Esophagus (tissue), 2 donors: ENCODE measurements around the gene DSC3. TPM values are rescaled to one million over a fixed set of nuclear protein-coding genes. Genes with fewer than 3 reads are reported as not detected.

ENCODE experiments used
- H3K27ac ChIP-seq, 2 donors: one replicate each; pipeline ENCODE4 v1.5.1; 2013; ENCODE audit warnings: low read depth in 2 of 2, mild to moderate bottlenecking in 2 of 2, inconsistent platforms in 1 of 2, low read length in 1 of 2, moderate library complexity in 1 of 2
- H3K27me3 ChIP-seq, 2 donors: one replicate each; pipeline ENCODE4 v1.6.1; 2013; ENCODE audit warnings: low read length in 2 of 2, control low read depth in 1 of 2, mild to moderate bottlenecking in 1 of 2; ENCODE audit not compliant: insufficient read depth in 2 of 2, control insufficient read depth in 1 of 2
- H3K36me3 ChIP-seq, 2 donors: one replicate each; pipeline ENCODE4 v1.6.1; 2013; ENCODE audit warnings: low read length in 1 of 2; ENCODE audit not compliant: control insufficient read depth in 2 of 2, insufficient read depth in 2 of 2
- H3K4me1 ChIP-seq, 2 donors: one replicate each; pipeline ENCODE4 v1.6.1; 2013; ENCODE audit warnings: low read length in 1 of 2; ENCODE audit not compliant: control insufficient read depth in 2 of 2, insufficient read depth in 2 of 2
- H3K4me3 ChIP-seq, 2 donors: one replicate each; pipeline ENCODE4 v1.5.1; 2013; ENCODE audit warnings: low read length in 2 of 2, mild to moderate bottlenecking in 2 of 2, low read depth in 1 of 2, moderate library complexity in 1 of 2
- H3K9me3 ChIP-seq, 2 donors: one replicate each; pipeline ENCODE4 v1.6.1; 2013; ENCODE audit warnings: mild to moderate bottlenecking in 2 of 2, low read depth in 1 of 2, low read length in 1 of 2, moderate library complexity in 1 of 2; ENCODE audit not compliant: control insufficient read depth in 2 of 2, insufficient read depth in 1 of 2
- WGBS, 2 donors: extraction: QIAGEN DNeasy Blood & Tissue Kit; methylation state at CpG; one replicate each; pipeline ENCODE4 v1.1.7; 2013; 5-methylcytosine and 5-hydroxymethylcytosine counted together
- polyA plus RNA-seq, 2 donors: library from polyadenylated mRNA; stranded (reverse); fragments of 200-250 nt; gene quantifications; one replicate each; pipeline ENCODE4 v1.2.3, GENCODE V29; 2013
- donor health status: healthy with polysubstance abuse.
- donor health status: Bipolar disorder and iron deficiency.

Gene DSC3
- polyA plus RNA-seq, 2 donors, result 41.7 to 70.9 TPM

GRCh38 chr18:30967701-30968100, 74.8 kb downstream of the DSC3 start:
- WGBS, 2 donors, result 72 to 74% methylated on average over 4 of the region's 4 CpGs
- Histone ChIP-seq H3K4me1 (no peaks in the 10 kb centered on the region), H3K9me3 (no peaks in the 10 kb centered on the region), H3K4me3 (no peak overlapping the region), H3K36me3 (no peaks in the 10 kb centered on the region), H3K27me3 (no peaks in the 10 kb centered on the region), H3K27ac (no peak overlapping the region)

- WGBS, 2 donors, result 82 to 93% methylated on average over 4 of the region's 4 CpGs
- Histone ChIP-seq H3K36me3 (no peaks in the 10 kb centered on the region), H3K27ac (no peak overlapping the region)
Observed at GRCh38 chr18:30965237-30965636, 77.3 kb downstream of the DSC3 start.

GRCh38 chr18:30960661-30961060, 81.9 kb downstream of the DSC3 start:
- Histone ChIP-seq H3K27me3 (no peaks in the 10 kb centered on the region), H3K9me3 (no peaks in the 10 kb centered on the region), H3K27ac (no peak overlapping the region), H3K4me1 (no peaks in the 10 kb centered on the region), H3K36me3 (no peaks in the 10 kb centered on the region), H3K4me3 (no peak overlapping the region)
- WGBS, 2 donors, result 87 to 92% methylated on average over 6 of the region's 6 CpGs

More at GRCh38 chr18:30965237-30965636, 77.3 kb downstream of the DSC3 start:
- Histone ChIP-seq H3K4me1 (no peaks in the 10 kb centered on the region), H3K9me3 (no peaks in the 10 kb centered on the region), H3K4me3 (no peak overlapping the region), H3K27me3 (no peaks in the 10 kb centered on the region)

GRCh38 chr18:30957066-30957465, 85.5 kb downstream of the DSC3 start:
- no peaks in the 10 kb centered on the region for H3K4me1 ChIP-seq
- H3K27ac ChIP-seq, result no peak overlapping the region
- no peaks in the 10 kb centered on the region for H3K9me3 ChIP-seq
- H3K4me3 ChIP-seq, result no peak overlapping the region
- no peaks in the 10 kb centered on the region for H3K36me3 ChIP-seq
- 74 to 79% methylated on average over 2 of the region's 2 CpGs for WGBS, 2 donors
- no peaks in the 10 kb centered on the region for H3K27me3 ChIP-seq

GRCh38 chr18:30954262-30954661, 88.3 kb downstream of the DSC3 start:
- H3K36me3 ChIP-seq, result no peaks in the 10 kb centered on the region
- H3K27ac ChIP-seq, result no peak overlapping the region
- no peak overlapping the region for H3K4me3 ChIP-seq
- H3K4me1 ChIP-seq, result no peaks in the 10 kb centered on the region
- WGBS, 2 donors, result 74 to 82% methylated on average over 3 of the region's 3 CpGs
- H3K27me3 ChIP-seq, result no peaks in the 10 kb centered on the region
- no peaks in the 10 kb centered on the region for H3K9me3 ChIP-seq

GRCh38 chr18:30945761-30946160, 96.8 kb downstream of the DSC3 start:
- no peak overlapping the region for H3K27ac ChIP-seq
- no peaks in the 10 kb centered on the region for H3K4me1 ChIP-seq
- WGBS, 2 donors, result 44 to 46% methylated on average over 8 of the region's 8 CpGs
- peaks cover 5% of the 10 kb centered on the region in 2 donors for H3K9me3 ChIP-seq
- no peaks in the 10 kb centered on the region for H3K27me3 ChIP-seq
- no peaks in the 10 kb centered on the region for H3K36me3 ChIP-seq
- H3K4me3 ChIP-seq, result no peak overlapping the region

- Histone ChIP-seq H3K27me3 (no peaks in the 10 kb centered on the region), H3K36me3 (no peaks in the 10 kb centered on the region), H3K9me3 (peaks cover 5% of the 10 kb centered on the region in 2 donors), H3K4me1 (no peaks in the 10 kb centered on the region), H3K4me3 (no peak overlapping the region), H3K27ac (no peak overlapping the region)
- WGBS, 2 donors, result 64% methylated on average over 3 of the region's 3 CpGs
Observed at GRCh38 chr18:30944773-30945417, 97.6 kb downstream of the DSC3 start.

- Histone ChIP-seq H3K36me3 (no peaks in the 10 kb centered on the region), H3K4me1 (no peaks in the 10 kb centered on the region), H3K27ac (no peak overlapping the region), H3K9me3 (peaks cover 5% of the 10 kb centered on the region in 2 donors), H3K4me3 (no peak overlapping the region), H3K27me3 (no peaks in the 10 kb centered on the region)
Observed at GRCh38 chr18:30940952-30941539, 101.5 kb downstream of the DSC3 start.
